B cell (primary cell): ENCODE data around the gene MAN1A2. TPM values are rescaled to one million over a fixed set of nuclear protein-coding genes. Genes with fewer than 3 reads are reported as not detected.

Source experiments
- ATAC-seq: fragments of 200-7000 bp; cut with Tn5 transposase; one replicate; pipeline ENCODE4 v1.10.0; 2021; ENCODE audit warnings: low read depth, mild to moderate bottlenecking, moderate number of reproducible peaks, moderate library complexity
- CTCF ChIA-PET: fragments of 350-600 bp; sonication (Branson Sonifier 250); formaldehyde crosslinking; loops from one replicate; lab custom pipeline; 2021; ENCODE audit warnings: antibody characterized with exemption, inconsistent platforms; lab: Charles Lee
- POLR2A ChIA-PET: fragments of 350-600 bp; sonication (Branson Sonifier 250); formaldehyde crosslinking; loops from one replicate; lab custom pipeline; 2021; ENCODE audit warnings: antibody characterized with exemption; lab: Charles Lee
- DNase-seq: peaks from one replicate; pipeline ENCODE4 v3.0.0; 2013
- H2AFZ ChIP-seq: 2 replicates; pipeline ENCODE4 v1.6.1; 2012; ENCODE audit warnings: mild to moderate bottlenecking, low read depth, low read length; ENCODE audit not compliant: insufficient read depth, poor library complexity, severe bottlenecking
- H3K27ac ChIP-seq, 2 donors: 1 replicate in 1 of 2; 2 replicates in 1 of 2; pipeline ENCODE4 v1.5.1; 2012 to 2013; ENCODE audit warnings: low read length in 2 of 2, mild to moderate bottlenecking in 2 of 2, moderate library complexity in 1 of 2
- H3K27me3 ChIP-seq, 4 experiments: fragments of 200-600 bp in 1 of 4; sonication (generic) in 1 of 4; replicated peaks in 1 of 4; 1 replicate in 2 of 4; 2 replicates in 2 of 4; pipeline versions ENCODE4 v1.6.1 to v1.7.0; 2013 to 2016; ENCODE audit warnings: low read length in 3 of 4, mild to moderate bottlenecking in 2 of 4, mixed read lengths in 1 of 4, moderate library complexity in 1 of 4; ENCODE audit not compliant: insufficient read depth in 4 of 4, control insufficient read depth in 3 of 4; ENCODE audit errors: control extremely low read depth in 1 of 4
- H3K36me3 ChIP-seq, 2 experiments: replicated peaks in 1 of 2; 1 replicate in 1 of 2; 2 replicates in 1 of 2; pipeline versions ENCODE4 v1.6.1 to v1.7.1; 2013; ENCODE audit warnings: low read length in 1 of 2; ENCODE audit not compliant: insufficient read depth in 2 of 2, control insufficient read depth in 1 of 2; ENCODE audit errors: control extremely low read depth in 1 of 2, extremely low read depth in 1 of 2
- H3K4me1 ChIP-seq, 2 donors: fragments of 200-600 bp in 1 of 2; sonication (generic) in 1 of 2; 1 replicate in 1 of 2; 2 replicates in 1 of 2; pipeline versions ENCODE4 v1.5.1 to v1.6.1; 2013 to 2017; ENCODE audit warnings: low read length in 2 of 2; ENCODE audit not compliant: control insufficient read depth in 2 of 2, insufficient read depth in 2 of 2
- H3K4me2 ChIP-seq: replicated peaks from 2 replicates; pipeline ENCODE3; 2012; ENCODE audit warnings: mild to moderate bottlenecking, low read depth, low read length; ENCODE audit not compliant: poor library complexity, severe bottlenecking
- H3K4me3 ChIP-seq, 5 experiments: fragments of 200-600 bp in 1 of 5; sonication (generic) in 1 of 5; 1 replicate in 3 of 5; 2 replicates in 2 of 5; pipeline versions ENCODE4 v1.5.1 to v1.7.0; 2011 to 2016; ENCODE audit warnings: low read length in 4 of 5, mild to moderate bottlenecking in 4 of 5, low read depth in 2 of 5, control low read depth in 1 of 5, moderate library complexity in 1 of 5; ENCODE audit not compliant: insufficient read depth in 1 of 5; ENCODE audit errors: control extremely low read depth in 1 of 5, extremely low read depth in 1 of 5
- H3K79me2 ChIP-seq: fragments of 200-600 bp; sonication (generic); one replicate; pipeline ENCODE4 v1.6.0; 2016; ENCODE audit warnings: low read length; ENCODE audit not compliant: control insufficient read depth, insufficient read depth
- H3K9ac ChIP-seq: fragments of 200-600 bp; sonication (generic); 2 replicates; pipeline ENCODE4 v1.6.1; 2017; ENCODE audit warnings: mild to moderate bottlenecking, low read length, moderate library complexity
- H3K9me3 ChIP-seq, 3 donors: one replicate each; pipeline versions ENCODE4 v1.6.1 to v1.7.1; 2013; ENCODE audit warnings: low read length in 2 of 3; ENCODE audit not compliant: control insufficient read depth in 2 of 3, insufficient read depth in 1 of 3; ENCODE audit errors: control extremely low read depth in 1 of 3
- H4K20me1 ChIP-seq: 2 replicates; pipeline ENCODE4 v1.6.0; 2012; ENCODE audit warnings: mild to moderate bottlenecking, low read length; ENCODE audit not compliant: insufficient read depth, control insufficient read depth, poor library complexity, severe bottlenecking
- H3K27ac Mint-ChIP-seq: one replicate; pipeline ENCODE4 v1.8.0; 2021; ENCODE audit warnings: mixed read lengths
- H3K27me3 Mint-ChIP-seq: one replicate; pipeline ENCODE4 v1.8.0; 2021; ENCODE audit warnings: mixed read lengths
- H3K4me1 Mint-ChIP-seq: one replicate; pipeline ENCODE4 v1.8.0; 2021; ENCODE audit warnings: mixed read lengths
- H3K4me3 Mint-ChIP-seq: one replicate; pipeline ENCODE4 v1.8.0; 2021; ENCODE audit warnings: mixed read lengths
- H3K9me3 Mint-ChIP-seq: one replicate; pipeline ENCODE4 v1.8.0; 2022; ENCODE audit warnings: mixed read lengths; ENCODE audit not compliant: insufficient read depth
- CTCF ChIP-seq: fragments of 200-600 bp; IDR thresholded peaks from one replicate; pipeline ENCODE4 v1.8.0; 2022; ENCODE audit warnings: antibody characterized with exemption, mild to moderate bottlenecking
- EZH2 ChIP-seq: IDR thresholded peaks from 2 replicates; pipeline ENCODE4 v1.6.1; 2012; ENCODE audit warnings: borderline replicate concordance, low read depth, mild to moderate bottlenecking, moderate library complexity, low read length; ENCODE audit not compliant: insufficient read depth, poor library complexity, severe bottlenecking
- WGBS: methylation state at CpG from one replicate; pipeline ENCODE4 v1.1.5; 2013; ENCODE audit warnings: missing lambda C conversion rate; ENCODE audit not compliant: insufficient coverage; 5-methylcytosine and 5-hydroxymethylcytosine counted together
- intact Hi-C: fragments of 100-400 bp; cut with micrococcal nuclease; formaldehyde crosslinking; loops from one replicate; pipeline ENCODE4 v1.10.0; 2022
- polyA plus RNA-seq: library from polyadenylated mRNA; depleted of rRNA; stranded (reverse); fragments of >200 nt; gene quantifications from 2 replicates; pipeline ENCODE4 v1.2.3, GENCODE V29; 2012
- total RNA-seq, 2 donors: library from RNA; stranded (reverse); fragments of 120-200 nt in 1 of 2; gene quantifications; 1 replicate in 1 of 2; 2 replicates in 1 of 2; pipeline versions ENCODE4 v1.2.3 to v1.2.4, GENCODE V29; 2013 to 2022

MAN1A2 gene
- total and polyA plus RNA-seq, 2 donors (not counting 1 experiment from before 2014, with no cell fraction given) = 4.6 to 55.6 TPM

- H2AFZ ChIP-seq = no peak overlapping the region
- H3K4me3 ChIP-seq = no peak overlapping the region
- Mint-ChIP-seq H3K9me3 (no peaks in the 10 kb centered on the region), H3K27me3 (peaks cover 4% of the 10 kb centered on the region), H3K27ac (no peak overlapping the region), H3K4me3 (no peak overlapping the region), H3K4me1 (peaks cover 21% of the 10 kb centered on the region)
- H4K20me1 ChIP-seq = no peaks in the 10 kb centered on the region
- peaks cover 8 to 14% of the 10 kb centered on the region in 2 donors for H3K4me1 ChIP-seq
- TF ChIP-seq EZH2 = no peak
- no peak for TF ChIP-seq CTCF
- no peaks in the 10 kb centered on the region for H3K79me2 ChIP-seq
- H3K36me3 ChIP-seq = no peaks in the 10 kb centered on the region
- H3K9me3 ChIP-seq = peaks cover 0 to 3% (median 0%) of the 10 kb centered on the region in 3 donors
- no peak for ATAC-seq
- no peak for DNase-seq
- POLR2A ChIA-PET = no interaction called here
- intact Hi-C loops = no loop called here
- no peak overlapping the region for H3K4me2 ChIP-seq
- H3K27ac ChIP-seq = no peak overlapping the region
- no peaks in the 10 kb centered on the region for H3K27me3 ChIP-seq
- CTCF ChIA-PET = no interaction called here
- 95% methylated on average over 9 of the region's 10 CpGs for WGBS
- no peak overlapping the region for H3K9ac ChIP-seq
Observed at GRCh38 chr1:117567435-117567834, 200.2 kb downstream of the MAN1A2 start.

- Histone ChIP-seq H3K9me3 (peaks cover 0 to 3% (median 0%) of the 10 kb centered on the region in 3 donors), H3K36me3 (no peaks in the 10 kb centered on the region), H2AFZ (no peak overlapping the region), H3K4me3 (no peak overlapping the region), H3K27me3 (no peaks in the 10 kb centered on the region), H3K9ac (no peak overlapping the region), H4K20me1 (no peaks in the 10 kb centered on the region), H3K27ac (no peak overlapping the region), H3K4me2 (no peak overlapping the region), H3K4me1 (peaks cover 13 to 19% of the 10 kb centered on the region in 2 donors), H3K79me2 (no peaks in the 10 kb centered on the region)
- Mint-ChIP-seq H3K4me1 (peaks cover 26% of the 10 kb centered on the region), H3K27me3 (peaks cover 4% of the 10 kb centered on the region), H3K9me3 (no peaks in the 10 kb centered on the region), H3K4me3 (no peak overlapping the region), H3K27ac (no peak overlapping the region)
- no peak for TF ChIP-seq EZH2
- TF ChIP-seq CTCF = no peak
- WGBS = 90% methylated on average over 3 of the region's 3 CpGs
- DNase-seq = no peak
- ChIA-PET CTCF (interaction anchor here (1.0 to 1.7 kb wide), 2 partner anchors 33 to 186 kb away, joined by 3 to 11 read pairs; no protein-coding TSS in a partner anchor), POLR2A (no interaction called here)
- ATAC-seq = no peak
- intact Hi-C loops = no loop called here
Observed at GRCh38 chr1:117567976-117568375, 200.7 kb downstream of the MAN1A2 start.
